ENCODE results near the gene MIOX. TPM values are rescaled to one million over a fixed set of nuclear protein-coding genes. Genes with fewer than 3 reads are reported as not detected.

Gene MIOX
- total and polyA plus RNA-seq, 2 donors = 0.61 to 1.7 TPM

GRCh38 chr22:50477923-50478322, 8.7 kb upstream of the MIOX start:
- peaks cover 18 to 31% of the 10 kb centered on the region in 2 donors for H3K4me1 ChIP-seq (ENCODE audit: control insufficient read depth in 2 of 2, insufficient read depth in 2 of 2, low read length in 2 of 2)
- no peak for DNase-seq (ENCODE audit: low read depth in 6 of 9, low spot score in 9 of 9)
- no peak overlapping the region for H3K4me3 ChIP-seq (ENCODE audit: low read length in 2 of 2)
- no peak overlapping the region for H3K27ac ChIP-seq (ENCODE audit: low read depth in 1 of 2, low read length in 1 of 2)
- 95% methylated on average over 12 of the region's 12 CpGs for WGBS
- no peaks in the 10 kb centered on the region for H3K9me3 ChIP-seq (ENCODE audit: control insufficient read depth in 2 of 2, insufficient read depth in 1 of 2, low read length in 1 of 2)
- H3K27me3 ChIP-seq (ENCODE audit: control insufficient read depth in 2 of 2, insufficient read depth in 1 of 2, low read length in 1 of 2) = peaks cover 32 to 48% of the 10 kb centered on the region in 2 donors
- peaks cover 0 to 2% of the 10 kb centered on the region in 2 donors for H3K36me3 ChIP-seq (ENCODE audit: control insufficient read depth in 2 of 2, insufficient read depth in 2 of 2, low read length in 1 of 2)

GRCh38 chr22:50479721-50480120, 6.9 kb upstream of the MIOX start:
- H3K36me3 ChIP-seq (ENCODE audit: control insufficient read depth in 2 of 2, insufficient read depth in 2 of 2, low read length in 1 of 2) = no peaks in the 10 kb centered on the region
- peaks cover 9 to 19% of the 10 kb centered on the region in 2 donors for H3K4me1 ChIP-seq (ENCODE audit: control insufficient read depth in 2 of 2, insufficient read depth in 2 of 2, low read length in 2 of 2)
- H3K9me3 ChIP-seq (ENCODE audit: control insufficient read depth in 2 of 2, insufficient read depth in 1 of 2, low read length in 1 of 2) = no peaks in the 10 kb centered on the region
- 70% methylated on average over 11 of the region's 11 CpGs for WGBS
- H3K4me3 ChIP-seq (ENCODE audit: low read length in 2 of 2) = no peak overlapping the region
- no peak overlapping the region for H3K27ac ChIP-seq (ENCODE audit: low read depth in 1 of 2, low read length in 1 of 2)
- no peak for DNase-seq (ENCODE audit: low read depth in 6 of 9, low spot score in 9 of 9)
- H3K27me3 ChIP-seq (ENCODE audit: control insufficient read depth in 2 of 2, insufficient read depth in 1 of 2, low read length in 1 of 2) = peaks cover 37 to 63% of the 10 kb centered on the region in 2 donors

- Histone ChIP-seq H3K27ac (ENCODE audit: low read depth in 1 of 2, low read length in 1 of 2) (no peak overlapping the region), H3K4me3 (ENCODE audit: low read length in 2 of 2) (peak overlapping the region in 1 of 2 donors; percentile 64), H3K27me3 (ENCODE audit: control insufficient read depth in 2 of 2, insufficient read depth in 1 of 2, low read length in 1 of 2) (peaks cover 37 to 69% of the 10 kb centered on the region in 2 donors), H3K4me1 (ENCODE audit: control insufficient read depth in 2 of 2, insufficient read depth in 2 of 2, low read length in 2 of 2) (peaks cover 8 to 18% of the 10 kb centered on the region in 2 donors), H3K36me3 (ENCODE audit: control insufficient read depth in 2 of 2, insufficient read depth in 2 of 2, low read length in 1 of 2) (no peaks in the 10 kb centered on the region), H3K9me3 (ENCODE audit: control insufficient read depth in 2 of 2, insufficient read depth in 1 of 2, low read length in 1 of 2) (no peaks in the 10 kb centered on the region)
- DNase-seq (ENCODE audit: low read depth in 6 of 9, low spot score in 9 of 9) = no peak
- WGBS = 5% methylated on average over 45 of the region's 45 CpGs
Measured at GRCh38 chr22:50481045-50481439, 5.6 kb upstream of the MIOX start.

GRCh38 chr22:50481440-50482106, 5.1 kb upstream of the MIOX start, which contains the start of gene ADM2:
ADM2 (plus strand) TSS chr22:50481543; CDS start chr22:50481848, 305 bp downstream.
- WGBS = 5% methylated on average over 70 of the region's 70 CpGs
- H3K27ac ChIP-seq (ENCODE audit: low read depth in 1 of 2, low read length in 1 of 2) = no peak within 1 kb of the TSS
- H3K36me3 ChIP-seq (ENCODE audit: control insufficient read depth in 2 of 2, insufficient read depth in 2 of 2, low read length in 1 of 2) = no peaks in the 10 kb centered on the region
- DNase-seq (ENCODE audit: low read depth in 6 of 9, low spot score in 9 of 9) = peak in 4 of 9 donors; percentile 49 to 75 (median 60)
- H3K4me3 ChIP-seq (ENCODE audit: low read length in 2 of 2) = peak within 1 kb of the TSS; percentile 17 to 64
- peaks cover 37 to 71% of the 10 kb centered on the region in 2 donors for H3K27me3 ChIP-seq (ENCODE audit: control insufficient read depth in 2 of 2, insufficient read depth in 1 of 2, low read length in 1 of 2)
- H3K4me1 ChIP-seq (ENCODE audit: control insufficient read depth in 2 of 2, insufficient read depth in 2 of 2, low read length in 2 of 2) = peaks cover 8 to 18% of the 10 kb centered on the region in 2 donors
- no peaks in the 10 kb centered on the region for H3K9me3 ChIP-seq (ENCODE audit: control insufficient read depth in 2 of 2, insufficient read depth in 1 of 2, low read length in 1 of 2)

- 81% methylated on average over 35 of the region's 35 CpGs for WGBS
- Histone ChIP-seq H3K4me3 (ENCODE audit: low read length in 2 of 2) (peak overlapping the region; percentile 17 to 64), H3K36me3 (ENCODE audit: control insufficient read depth in 2 of 2, insufficient read depth in 2 of 2, low read length in 1 of 2) (no peaks in the 10 kb centered on the region), H3K9me3 (ENCODE audit: control insufficient read depth in 2 of 2, insufficient read depth in 1 of 2, low read length in 1 of 2) (no peaks in the 10 kb centered on the region), H3K27ac (ENCODE audit: low read depth in 1 of 2, low read length in 1 of 2) (no peak overlapping the region), H3K4me1 (ENCODE audit: control insufficient read depth in 2 of 2, insufficient read depth in 2 of 2, low read length in 2 of 2) (peaks cover 8 to 18% of the 10 kb centered on the region in 2 donors), H3K27me3 (ENCODE audit: control insufficient read depth in 2 of 2, insufficient read depth in 1 of 2, low read length in 1 of 2) (peaks cover 37 to 73% of the 10 kb centered on the region in 2 donors)
- DNase-seq (ENCODE audit: low read depth in 6 of 9, low spot score in 9 of 9) = no peak
Measured at GRCh38 chr22:50482107-50483074, 4.3 kb upstream of the MIOX start.

- WGBS = 97% methylated on average over 10 of the region's 10 CpGs
- Histone ChIP-seq H3K4me3 (ENCODE audit: low read length in 2 of 2) (no peak overlapping the region), H3K9me3 (ENCODE audit: control insufficient read depth in 2 of 2, insufficient read depth in 1 of 2, low read length in 1 of 2) (no peaks in the 10 kb centered on the region), H3K4me1 (ENCODE audit: control insufficient read depth in 2 of 2, insufficient read depth in 2 of 2, low read length in 2 of 2) (peaks cover 8 to 18% of the 10 kb centered on the region in 2 donors), H3K27me3 (ENCODE audit: control insufficient read depth in 2 of 2, insufficient read depth in 1 of 2, low read length in 1 of 2) (peaks cover 37 to 70% of the 10 kb centered on the region in 2 donors), H3K36me3 (ENCODE audit: control insufficient read depth in 2 of 2, insufficient read depth in 2 of 2, low read length in 1 of 2) (no peaks in the 10 kb centered on the region), H3K27ac (ENCODE audit: low read depth in 1 of 2, low read length in 1 of 2) (no peak overlapping the region)
- no peak for DNase-seq (ENCODE audit: low read depth in 6 of 9, low spot score in 9 of 9)
Measured at GRCh38 chr22:50483106-50483505, 3.6 kb upstream of the MIOX start.

GRCh38 chr22:50483556-50483955, 3.1 kb upstream of the MIOX start:
- 94% methylated on average over 8 of the region's 8 CpGs for WGBS
- no peaks in the 10 kb centered on the region for H3K36me3 ChIP-seq (ENCODE audit: control insufficient read depth in 2 of 2, insufficient read depth in 2 of 2, low read length in 1 of 2)
- H3K4me3 ChIP-seq (ENCODE audit: low read length in 2 of 2) = no peak overlapping the region
- peaks cover 37 to 67% of the 10 kb centered on the region in 2 donors for H3K27me3 ChIP-seq (ENCODE audit: control insufficient read depth in 2 of 2, insufficient read depth in 1 of 2, low read length in 1 of 2)
- no peaks in the 10 kb centered on the region for H3K9me3 ChIP-seq (ENCODE audit: control insufficient read depth in 2 of 2, insufficient read depth in 1 of 2, low read length in 1 of 2)
- no peak overlapping the region for H3K27ac ChIP-seq (ENCODE audit: low read depth in 1 of 2, low read length in 1 of 2)
- peaks cover 8 to 18% of the 10 kb centered on the region in 2 donors for H3K4me1 ChIP-seq (ENCODE audit: control insufficient read depth in 2 of 2, insufficient read depth in 2 of 2, low read length in 2 of 2)
- no peak for DNase-seq (ENCODE audit: low read depth in 6 of 9, low spot score in 9 of 9)

- H3K9me3 ChIP-seq (ENCODE audit: control insufficient read depth in 2 of 2, insufficient read depth in 1 of 2, low read length in 1 of 2) = no peaks in the 10 kb centered on the region
- no peak for DNase-seq (ENCODE audit: low read depth in 6 of 9, low spot score in 9 of 9)
- H3K36me3 ChIP-seq (ENCODE audit: control insufficient read depth in 2 of 2, insufficient read depth in 2 of 2, low read length in 1 of 2) = no peaks in the 10 kb centered on the region
- 94% methylated on average over 31 of the region's 31 CpGs for WGBS
- no peak overlapping the region for H3K4me3 ChIP-seq (ENCODE audit: low read length in 2 of 2)
- H3K27me3 ChIP-seq (ENCODE audit: control insufficient read depth in 2 of 2, insufficient read depth in 1 of 2, low read length in 1 of 2) = peaks cover 37 to 61% of the 10 kb centered on the region in 2 donors
- peaks cover 8 to 18% of the 10 kb centered on the region in 2 donors for H3K4me1 ChIP-seq (ENCODE audit: control insufficient read depth in 2 of 2, insufficient read depth in 2 of 2, low read length in 2 of 2)
- no peak overlapping the region for H3K27ac ChIP-seq (ENCODE audit: low read depth in 1 of 2, low read length in 1 of 2)
Measured at GRCh38 chr22:50483977-50484853, 2.4 kb upstream of the MIOX start.

Measured in thymus (tissue), 11 donors.